SK-N-SH (cell line): Measurements from ENCODE around the gene SMIM26.

ENCODE experiments used
- CTCF ChIP-seq: fragments of 200-600 bp; sonication (generic); IDR thresholded peaks from 2 replicates; pipeline ENCODE4 v1.6.1; 2017; ENCODE audit warnings: antibody characterized with exemption, mild to moderate bottlenecking, moderate library complexity
- EZH2phosphoT487 ChIP-seq: fragments of 200-600 bp; sonication (generic); IDR thresholded peaks from 2 replicates; pipeline ENCODE4 v1.6.1; 2017; ENCODE audit warnings: low read depth, mixed run types, mild to moderate bottlenecking, antibody characterized with exemption, moderate library complexity, borderline replicate concordance
- FOSL2 ChIP-seq: IDR thresholded peaks from 2 replicates; pipeline ENCODE4 v1.4.0; 2012; ENCODE audit warnings: low read depth, mild to moderate bottlenecking, moderate library complexity, borderline replicate concordance
- POLR2AphosphoS5 ChIP-seq: IDR thresholded peaks from 2 replicates; pipeline ENCODE4 v1.6.1; 2012; ENCODE audit warnings: low read depth, low read length
- RFX5 ChIP-seq: IDR thresholded peaks from 2 replicates; pipeline ENCODE4 v1.6.1; 2012; ENCODE audit warnings: mild to moderate bottlenecking, improper control_type of control experiment, low read length
- SMC3 ChIP-seq: IDR thresholded peaks from 2 replicates; pipeline ENCODE4 v1.6.1; 2012; ENCODE audit warnings: low read depth, low read length, improper control_type of control experiment
- ZBTB33 ChIP-seq: IDR thresholded peaks from 2 replicates; pipeline ENCODE4 v1.4.0; 2012; ENCODE audit warnings: low read depth, borderline replicate concordance

GRCh38 chr20:18532626-18533025 lies 34.6 kb upstream of the SMIM26 start:
- TF ChIP-seq POLR2AphosphoS5 = no peak
- no peak for TF ChIP-seq RFX5
- TF ChIP-seq CTCF = no peak
- TF ChIP-seq ZBTB33 = no peak
- TF ChIP-seq EZH2phosphoT487 = no peak
- TF ChIP-seq FOSL2 = no peak
- no peak for TF ChIP-seq SMC3
